Central memory CD8-positive, alpha-beta T cell (primary cell): Measurements from ENCODE around the gene NFS1.
"Not testable (repeated sequence)": the region's sequence is repeated elsewhere in the genome, so short reads cannot be mapped to it uniquely, and the experiment has no call there.

Experiments
- ATAC-seq: fragments of 150-1000 bp; cut with Tn5 transposase; replicated peaks from 2 replicates; pipeline ENCODE4 v1.10.0; 2022; ENCODE audit warnings: mild to moderate bottlenecking, moderate FRiP score, moderate number of reproducible peaks; ENCODE audit not compliant: poor library complexity, severe bottlenecking; ENCODE audit errors: extremely low read depth
- DNase-seq, 2 donors: peaks; one replicate each; pipeline ENCODE4 v3.0.0; 2021; ENCODE audit warnings: low spot score in 2 of 2
- H3K27ac Mint-ChIP-seq: one replicate; pipeline ENCODE4 v1.8.0; 2022; ENCODE audit warnings: low read depth, mild to moderate bottlenecking, moderate library complexity, mixed read lengths
- H3K27me3 Mint-ChIP-seq: one replicate; pipeline ENCODE4 v1.8.0; 2022; ENCODE audit warnings: mixed read lengths
- H3K36me3 Mint-ChIP-seq: one replicate; pipeline ENCODE4 v1.8.0; 2022; ENCODE audit warnings: mild to moderate bottlenecking, moderate library complexity, mixed read lengths; ENCODE audit not compliant: insufficient read depth
- H3K4me1 Mint-ChIP-seq: one replicate; pipeline ENCODE4 v1.8.0; 2022; ENCODE audit warnings: mixed read lengths
- H3K4me3 Mint-ChIP-seq: one replicate; pipeline ENCODE4 v1.8.0; 2022; ENCODE audit warnings: mild to moderate bottlenecking, moderate library complexity, mixed read lengths
- H3K9me3 Mint-ChIP-seq: one replicate; pipeline ENCODE4 v1.8.0; 2022; ENCODE audit warnings: mixed read lengths

The NFS1 gene

DNA sequence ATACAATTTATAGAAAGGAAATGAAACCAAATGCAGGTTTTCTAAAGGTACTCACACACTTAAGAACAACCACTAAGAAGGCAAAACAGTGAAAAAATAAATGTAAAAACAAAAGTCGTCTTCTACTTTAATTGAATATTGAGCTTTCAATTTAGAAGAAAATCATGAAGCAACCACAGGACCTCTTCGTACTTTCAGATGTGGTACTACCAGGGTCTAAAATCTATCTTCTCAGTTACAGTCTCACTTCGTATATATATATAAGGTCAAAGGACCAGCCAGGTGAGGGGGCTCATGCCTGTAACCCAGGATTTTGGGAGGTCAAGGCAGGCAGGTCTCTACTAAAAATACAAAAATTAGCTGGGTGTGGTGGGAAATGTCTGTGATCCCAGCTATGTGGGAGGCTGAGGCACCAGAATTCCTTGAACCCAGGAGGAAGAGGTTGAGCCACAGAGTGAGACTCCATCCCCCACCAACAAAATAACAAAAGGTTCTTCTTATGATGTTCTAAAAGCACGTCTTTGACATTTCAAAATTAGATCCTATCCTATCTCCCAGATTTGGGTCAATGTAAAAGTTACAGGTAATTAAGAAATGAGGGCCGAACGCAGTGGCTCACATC is 12.5 kb upstream of the NFS1 start:
- no peaks in the 10 kb centered on the region for H3K9me3 Mint-ChIP-seq
- DNase-seq (no peak), ATAC-seq (no peak)
- H3K4me1 Mint-ChIP-seq = peaks cover 46% of the 10 kb centered on the region
- H3K27ac Mint-ChIP-seq = peak overlapping the region; percentile 57
- H3K4me3 Mint-ChIP-seq = peak overlapping the region; percentile 51
- no peaks in the 10 kb centered on the region for H3K27me3 Mint-ChIP-seq
- peaks cover 84% of the 10 kb centered on the region for H3K36me3 Mint-ChIP-seq

DNA sequence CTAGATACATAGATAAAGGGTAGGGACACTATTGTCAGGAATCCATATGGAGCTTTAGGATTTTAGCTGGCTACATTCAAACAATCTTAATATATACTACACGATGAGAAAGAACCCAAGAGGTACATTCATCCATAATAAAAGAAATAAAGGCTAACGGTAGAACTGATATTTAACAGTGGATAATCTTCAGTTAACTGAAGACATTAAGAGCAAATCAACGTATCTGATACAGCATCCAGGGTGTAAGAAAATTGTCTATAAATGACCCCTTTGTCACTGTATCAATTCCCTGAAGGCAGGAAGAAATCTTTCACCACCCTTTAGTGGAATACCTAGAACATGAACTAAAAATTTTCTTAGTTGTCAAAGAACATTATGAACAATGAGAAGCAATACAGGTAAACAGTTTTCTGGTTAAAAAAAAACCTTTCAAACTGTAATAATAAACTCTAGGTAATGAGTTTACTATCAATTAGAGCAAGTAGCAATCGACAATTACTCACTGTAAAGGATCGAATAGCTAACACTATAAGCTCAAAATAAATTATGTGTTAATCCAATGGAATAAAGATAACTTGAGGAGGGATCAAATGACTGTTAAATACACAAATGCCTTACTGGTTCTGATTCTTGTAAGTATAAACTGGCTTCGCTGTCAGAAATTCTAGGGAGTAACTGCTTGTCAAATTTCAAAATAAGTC is 11.9 kb upstream of the NFS1 start:
- Mint-ChIP-seq H3K9me3 (no peaks in the 10 kb centered on the region), H3K36me3 (peaks cover 85% of the 10 kb centered on the region), H3K27me3 (no peaks in the 10 kb centered on the region), H3K27ac (peak overlapping the region; percentile 57), H3K4me1 (peaks cover 46% of the 10 kb centered on the region), H3K4me3 (peak overlapping the region; percentile 51)
- DNase-seq (no peak), ATAC-seq (no peak)

DNA sequence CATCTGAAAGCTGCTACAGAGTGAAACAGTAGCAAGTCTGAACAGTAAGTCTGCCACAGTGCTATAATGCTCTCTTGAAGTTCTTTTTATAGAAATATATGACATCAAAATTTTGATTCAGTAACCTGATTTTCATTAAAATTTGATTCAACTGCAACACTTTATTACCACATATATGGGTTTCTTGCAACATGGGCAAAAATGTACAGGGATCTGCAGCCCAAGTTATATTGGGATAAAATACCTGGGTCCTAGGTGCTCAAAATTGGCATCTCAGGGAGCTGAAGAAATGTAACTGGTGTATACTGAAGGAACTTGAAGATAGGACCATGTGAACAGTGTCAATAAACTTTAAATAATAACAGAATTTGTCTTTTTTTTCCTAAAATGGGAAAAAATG is 10.9 kb upstream of the NFS1 start:
- ATAC-seq (no peak), DNase-seq (no peak)
- no peaks in the 10 kb centered on the region for H3K9me3 Mint-ChIP-seq
- H3K4me3 Mint-ChIP-seq = no peak overlapping the region
- no peaks in the 10 kb centered on the region for H3K27me3 Mint-ChIP-seq
- H3K36me3 Mint-ChIP-seq = peaks cover 85% of the 10 kb centered on the region
- H3K4me1 Mint-ChIP-seq = peaks cover 39% of the 10 kb centered on the region
- no peak overlapping the region for H3K27ac Mint-ChIP-seq

DNA sequence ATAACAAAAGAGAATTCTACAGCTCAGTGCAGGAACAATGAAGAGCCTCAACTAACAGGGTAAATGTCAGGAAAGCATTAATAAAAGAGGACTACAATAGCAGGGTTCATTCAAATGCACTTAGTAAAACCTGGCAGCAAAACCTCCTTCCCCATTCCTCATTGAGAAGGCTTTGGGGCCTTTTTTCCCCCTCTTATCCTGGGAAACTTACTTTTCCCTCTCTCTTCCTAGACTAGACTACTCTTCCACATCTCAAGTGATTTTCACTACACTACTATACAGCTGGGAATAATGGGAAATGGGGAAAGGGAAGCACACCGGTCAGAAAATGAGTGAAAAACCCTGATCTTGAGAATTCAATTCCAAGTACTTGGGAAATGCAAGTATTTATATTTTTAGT is 10.1 kb upstream of the NFS1 start:
- H3K4me3 Mint-ChIP-seq = no peak overlapping the region
- peak overlapping the region; percentile 41 for H3K27ac Mint-ChIP-seq
- H3K9me3 Mint-ChIP-seq = no peaks in the 10 kb centered on the region
- H3K27me3 Mint-ChIP-seq = no peaks in the 10 kb centered on the region
- peaks cover 86% of the 10 kb centered on the region for H3K36me3 Mint-ChIP-seq
- DNase-seq (no peak), ATAC-seq (no peak)
- H3K4me1 Mint-ChIP-seq = peaks cover 42% of the 10 kb centered on the region

DNA sequence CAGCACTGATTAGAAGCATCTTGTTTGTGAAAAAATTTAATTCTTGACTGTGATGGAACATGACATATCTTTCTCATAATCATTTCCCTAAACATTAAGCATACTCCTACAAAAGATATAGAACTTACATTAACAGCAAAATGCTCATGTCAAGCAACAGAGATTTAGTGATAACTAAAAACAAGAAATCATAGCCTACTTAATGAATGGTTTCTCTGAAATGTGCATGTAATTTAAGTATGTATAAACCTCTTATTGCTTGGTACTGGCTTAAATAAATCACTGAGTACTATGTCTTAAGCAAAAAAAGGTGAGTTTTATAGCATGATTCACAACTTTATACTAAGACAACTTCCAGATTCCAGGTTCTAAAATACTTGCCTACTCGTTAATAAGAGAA is 9.3 kb upstream of the NFS1 start:
- Mint-ChIP-seq H3K27ac (no peak overlapping the region), H3K4me1 (peaks cover 42% of the 10 kb centered on the region), H3K27me3 (no peaks in the 10 kb centered on the region), H3K4me3 (no peak overlapping the region), H3K36me3 (peaks cover 86% of the 10 kb centered on the region), H3K9me3 (no peaks in the 10 kb centered on the region)
- DNase-seq = no peak
- ATAC-seq = no peak

DNA sequence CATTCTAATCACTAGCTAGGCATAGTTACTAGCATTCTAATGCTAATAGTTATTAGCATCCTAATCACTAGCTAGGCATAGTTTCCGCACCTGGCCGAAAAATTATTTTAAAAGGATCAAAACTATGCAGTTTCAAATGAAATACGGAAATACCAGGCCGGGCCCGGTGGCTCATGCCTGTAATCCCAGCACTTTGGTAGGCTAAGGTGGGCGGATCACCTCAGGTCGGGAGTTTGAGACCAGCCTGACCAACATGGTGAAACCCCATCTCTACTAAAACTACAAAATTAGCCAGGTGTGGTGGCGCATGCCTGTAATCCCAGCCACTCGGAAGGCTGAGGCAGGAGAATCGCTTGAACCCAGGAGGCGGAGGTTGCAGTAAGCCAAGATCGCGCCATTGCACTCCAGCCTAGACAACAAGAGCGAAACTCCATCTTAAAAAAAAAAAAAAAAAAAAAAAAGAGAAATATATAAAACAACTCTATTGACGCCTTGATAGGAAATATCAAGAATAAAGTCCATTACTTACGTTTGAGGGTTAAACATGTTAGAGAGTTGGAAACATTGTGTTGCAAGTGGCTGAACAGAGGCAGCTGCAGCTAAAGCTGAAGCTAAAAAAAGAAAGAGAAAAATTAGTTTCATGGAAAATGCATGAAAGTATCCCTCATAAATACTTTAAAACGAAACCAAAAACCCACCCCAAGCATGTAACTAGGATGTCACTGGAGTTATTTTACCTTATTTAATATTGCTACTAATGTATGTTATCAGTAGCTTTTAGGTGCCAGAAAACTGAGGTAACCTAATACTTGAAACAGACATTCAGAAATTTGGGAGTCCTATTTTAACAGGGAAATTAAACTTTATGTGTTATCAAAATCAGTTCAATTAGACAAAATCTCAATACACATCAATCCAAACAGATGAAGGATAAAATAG is 7.7 kb upstream of the NFS1 start:
- not testable (repeated sequence) for DNase-seq, H3K27me3 Mint-ChIP-seq, H3K4me3 Mint-ChIP-seq, ATAC-seq, H3K27ac Mint-ChIP-seq, H3K9me3 Mint-ChIP-seq
- Mint-ChIP-seq H3K36me3 (peaks cover 86% of the 10 kb centered on the region), H3K4me1 (peaks cover 39% of the 10 kb centered on the region)

DNA sequence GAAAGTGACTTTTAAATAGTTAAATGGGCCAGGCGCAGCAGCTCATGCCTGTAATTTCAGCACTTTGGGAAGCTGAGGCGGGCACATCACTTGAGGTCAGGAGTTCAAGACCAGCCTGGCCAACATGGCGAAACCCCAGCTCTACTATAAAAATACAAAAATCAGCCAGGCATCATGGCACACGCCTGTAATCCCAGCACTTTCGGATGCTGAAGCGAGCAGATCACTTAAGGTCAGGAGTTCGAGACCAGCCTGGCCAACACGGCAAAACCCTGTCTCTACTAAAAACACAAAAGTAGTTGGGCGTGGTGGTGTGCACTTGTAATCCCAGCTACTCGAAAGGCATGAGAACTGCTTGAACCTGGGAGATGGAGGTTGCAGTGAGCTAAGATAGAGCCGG is 6.7 kb upstream of the NFS1 start:
- DNase-seq, H3K27me3 Mint-ChIP-seq, H3K27ac Mint-ChIP-seq, H3K9me3 Mint-ChIP-seq, H3K4me3 Mint-ChIP-seq, ATAC-seq: not testable (repeated sequence)
- Mint-ChIP-seq H3K4me1 (peaks cover 30% of the 10 kb centered on the region), H3K36me3 (peaks cover 82% of the 10 kb centered on the region)

DNA sequence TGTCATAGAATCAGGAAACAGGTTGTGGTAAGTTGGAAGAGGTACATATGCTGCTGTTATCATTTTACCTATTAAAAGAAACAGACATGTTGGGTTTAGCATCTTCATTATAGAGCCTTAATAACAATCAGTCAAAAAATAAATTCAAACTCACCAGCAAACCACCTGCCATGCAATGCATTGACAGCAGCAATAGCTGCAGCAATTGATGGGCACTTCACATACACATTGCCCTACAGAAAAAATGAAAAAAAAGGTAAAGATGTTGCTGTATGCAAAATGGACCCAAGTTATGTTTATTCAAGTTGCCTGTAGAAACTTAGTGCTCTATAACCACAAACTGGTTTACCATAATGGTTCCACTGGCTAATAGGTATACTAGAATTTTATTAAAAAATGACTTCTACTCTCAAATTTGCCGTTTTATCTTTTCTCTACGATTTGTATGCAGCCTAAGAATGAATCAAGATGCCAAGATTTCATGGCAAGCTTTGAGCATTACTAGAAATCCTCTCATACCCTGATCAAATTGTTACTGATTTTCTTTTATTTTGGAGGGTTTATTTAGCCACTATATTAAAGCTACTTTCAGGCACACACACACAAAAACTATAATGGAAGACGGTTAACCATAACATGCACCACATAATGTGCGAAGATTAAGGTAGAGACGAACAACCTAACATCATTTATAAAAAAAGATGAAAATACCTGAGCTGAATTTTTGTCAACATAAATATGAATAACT is 5.5 kb upstream of the NFS1 start:
- Mint-ChIP-seq H3K4me3 (no peak overlapping the region), H3K27me3 (no peaks in the 10 kb centered on the region), H3K36me3 (peaks cover 78% of the 10 kb centered on the region), H3K9me3 (no peaks in the 10 kb centered on the region), H3K27ac (peak overlapping the region; percentile 76), H3K4me1 (peaks cover 34% of the 10 kb centered on the region)
- DNase-seq (no peak), ATAC-seq (no peak)

DNA sequence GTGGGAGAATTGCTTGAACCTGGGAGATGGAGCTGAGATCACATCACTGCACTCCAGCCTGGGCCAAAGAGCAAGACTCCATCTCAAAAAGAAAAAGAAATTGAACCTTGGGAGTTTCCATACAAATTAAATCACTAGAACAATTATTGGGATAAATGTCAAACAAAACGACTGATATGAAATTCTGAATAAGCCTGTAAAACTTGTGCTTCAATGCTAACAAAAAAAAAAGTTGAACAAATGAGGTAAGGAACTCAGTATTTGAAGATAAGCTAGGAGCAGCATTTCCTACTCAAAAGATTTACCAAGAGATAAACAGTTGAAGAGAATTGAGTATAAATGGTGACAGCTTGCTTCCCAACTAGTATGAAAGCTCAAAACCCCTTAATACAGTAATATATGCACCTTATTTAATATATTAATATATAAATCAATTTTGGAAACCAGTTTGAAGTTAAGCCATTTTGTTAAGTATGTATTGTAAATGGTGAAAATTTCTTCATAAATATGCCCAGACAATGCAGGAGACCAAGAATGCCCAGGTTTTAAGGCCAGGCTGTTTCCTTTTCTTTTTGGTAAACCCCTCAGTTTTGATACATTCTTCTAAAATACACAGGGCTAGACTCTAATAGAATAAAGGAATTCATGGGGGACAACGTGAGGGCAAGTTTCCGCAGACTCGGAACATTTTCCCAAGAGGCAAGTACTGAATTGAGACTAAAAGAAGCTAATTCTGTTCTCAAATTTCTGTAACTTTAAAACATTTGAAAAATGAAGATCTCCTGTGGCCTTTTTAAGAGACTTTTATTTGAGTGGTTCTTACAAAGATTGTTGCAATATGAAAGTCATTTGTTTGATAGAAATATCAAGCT is 3.9 kb upstream of the NFS1 start:
- H3K27ac Mint-ChIP-seq = peak overlapping the region; percentile 76
- peaks cover 33% of the 10 kb centered on the region for H3K4me1 Mint-ChIP-seq
- ATAC-seq (no peak), DNase-seq (no peak)
- no peaks in the 10 kb centered on the region for H3K27me3 Mint-ChIP-seq
- peaks cover 77% of the 10 kb centered on the region for H3K36me3 Mint-ChIP-seq
- peak overlapping the region; percentile 38 for H3K4me3 Mint-ChIP-seq
- no peaks in the 10 kb centered on the region for H3K9me3 Mint-ChIP-seq

DNA sequence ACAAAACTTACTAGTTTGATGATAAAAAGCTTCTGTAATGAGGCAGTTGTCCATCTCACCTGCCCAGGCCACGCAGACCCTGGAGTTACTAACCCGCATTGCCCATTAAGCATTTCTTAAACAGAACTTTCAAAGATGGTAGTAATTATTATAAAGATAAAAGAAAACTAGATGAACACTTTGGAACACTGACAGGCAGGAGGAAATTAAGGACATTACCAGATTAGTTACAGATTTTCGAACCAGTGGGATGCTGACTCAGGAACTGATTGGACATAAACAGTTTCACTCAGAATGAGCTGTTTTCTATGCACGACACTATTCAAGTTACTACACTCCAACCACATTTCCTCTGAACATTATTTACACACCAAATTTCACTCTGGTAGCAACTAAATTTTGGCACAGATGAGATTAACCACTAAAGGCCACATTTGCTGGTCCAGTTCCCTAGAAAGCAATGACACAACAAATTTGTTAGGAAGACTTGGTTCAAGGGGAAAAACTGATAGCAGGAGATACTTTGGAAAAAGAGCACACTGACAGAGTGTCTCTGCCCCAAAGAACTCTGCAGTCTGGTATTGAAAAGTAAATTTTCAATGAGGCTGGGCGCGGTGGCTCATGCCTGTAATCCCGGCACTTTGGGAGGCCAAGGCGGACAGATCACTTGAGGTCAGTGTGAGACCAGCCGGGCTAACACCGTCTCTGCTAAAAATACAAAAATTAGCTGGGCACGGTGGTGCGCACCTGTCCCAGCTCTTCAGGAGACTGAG is 3.1 kb upstream of the NFS1 start:
- H3K27ac Mint-ChIP-seq = peak overlapping the region; percentile 59
- no peaks in the 10 kb centered on the region for H3K27me3 Mint-ChIP-seq
- no peaks in the 10 kb centered on the region for H3K9me3 Mint-ChIP-seq
- peaks cover 42% of the 10 kb centered on the region for H3K4me1 Mint-ChIP-seq
- H3K4me3 Mint-ChIP-seq = peak overlapping the region; percentile 99
- no peak for DNase-seq
- H3K36me3 Mint-ChIP-seq = peaks cover 83% of the 10 kb centered on the region
- ATAC-seq = no peak

DNA sequence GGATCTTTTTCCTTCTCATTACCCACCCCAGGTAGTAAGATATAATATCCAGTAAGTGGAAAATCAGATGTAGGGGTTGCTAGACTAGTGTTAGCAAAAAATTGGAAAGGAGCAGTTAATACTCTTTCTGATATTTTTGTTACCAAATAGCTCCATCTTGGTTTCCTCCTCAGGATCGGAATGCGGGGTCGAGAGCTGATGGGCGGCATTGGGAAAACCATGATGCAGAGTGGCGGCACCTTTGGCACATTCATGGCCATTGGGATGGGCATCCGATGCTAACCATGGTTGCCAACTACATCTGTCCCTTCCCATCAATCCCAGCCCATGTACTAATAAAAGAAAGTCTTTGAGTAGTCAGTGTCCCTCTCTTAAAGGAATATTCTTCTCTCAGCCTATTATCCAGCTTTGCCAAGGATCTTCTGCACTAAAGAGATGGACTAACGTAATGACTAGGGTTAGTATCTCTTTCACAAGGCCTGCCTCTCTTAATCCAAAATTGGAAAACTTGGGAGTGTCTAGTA is 1.5 kb upstream of the NFS1 start:
- Mint-ChIP-seq H3K9me3 (no peaks in the 10 kb centered on the region), H3K4me1 (peaks cover 43% of the 10 kb centered on the region), H3K4me3 (peak overlapping the region; percentile 99), H3K27ac (peak overlapping the region; percentile 98), H3K36me3 (peaks cover 69% of the 10 kb centered on the region), H3K27me3 (no peaks in the 10 kb centered on the region)
- ATAC-seq (no peak), DNase-seq (no peak)
